ENCODE results near the gene EPS8L3.
"Not testable (repeated sequence)": the region's sequence is repeated elsewhere in the genome, so short reads cannot be mapped to it uniquely, and the experiment has no call there.

EPS8L3 gene

DNA sequence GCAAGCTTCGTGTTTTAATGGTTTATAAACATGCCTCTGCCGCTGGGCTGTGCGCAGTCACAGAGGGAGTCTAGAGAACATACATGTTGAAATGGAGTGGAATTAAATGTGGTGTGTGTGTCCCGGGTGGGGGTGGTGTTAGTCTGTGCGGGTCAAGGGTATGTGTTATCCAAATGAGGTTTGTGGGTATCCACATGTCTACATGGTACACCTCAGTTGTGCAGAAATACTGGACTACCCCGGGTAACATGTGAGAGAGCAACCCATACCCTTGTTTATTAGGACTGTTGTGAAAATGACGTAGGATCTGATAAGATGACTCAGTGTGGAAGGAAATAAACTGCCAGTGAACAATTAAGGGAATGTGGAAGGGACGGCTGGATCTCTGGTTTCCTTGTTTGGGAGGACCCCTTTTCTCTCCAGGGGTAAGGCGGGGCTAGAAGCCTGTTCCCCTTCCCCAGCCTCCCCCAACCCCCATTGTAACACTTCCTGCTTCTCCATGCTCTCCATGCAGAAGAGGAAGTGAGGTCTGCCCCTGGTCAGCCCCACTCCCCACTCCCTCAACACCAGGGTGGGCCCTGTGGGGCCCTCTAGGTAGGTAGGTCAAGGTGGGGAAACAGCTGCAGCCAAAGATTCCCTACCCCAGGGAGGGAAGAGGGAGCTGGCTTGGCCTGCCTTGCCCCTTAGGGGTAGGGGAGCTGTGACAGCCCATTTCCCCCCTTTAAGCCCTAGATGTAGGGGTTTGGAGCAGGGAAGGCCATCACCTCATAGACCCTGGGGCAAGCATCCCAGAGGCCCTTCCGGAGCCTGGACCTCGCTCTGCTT, 690 bp downstream of the EPS8L3 start:
- peak; percentile 65 for DNase-seq

DNA sequence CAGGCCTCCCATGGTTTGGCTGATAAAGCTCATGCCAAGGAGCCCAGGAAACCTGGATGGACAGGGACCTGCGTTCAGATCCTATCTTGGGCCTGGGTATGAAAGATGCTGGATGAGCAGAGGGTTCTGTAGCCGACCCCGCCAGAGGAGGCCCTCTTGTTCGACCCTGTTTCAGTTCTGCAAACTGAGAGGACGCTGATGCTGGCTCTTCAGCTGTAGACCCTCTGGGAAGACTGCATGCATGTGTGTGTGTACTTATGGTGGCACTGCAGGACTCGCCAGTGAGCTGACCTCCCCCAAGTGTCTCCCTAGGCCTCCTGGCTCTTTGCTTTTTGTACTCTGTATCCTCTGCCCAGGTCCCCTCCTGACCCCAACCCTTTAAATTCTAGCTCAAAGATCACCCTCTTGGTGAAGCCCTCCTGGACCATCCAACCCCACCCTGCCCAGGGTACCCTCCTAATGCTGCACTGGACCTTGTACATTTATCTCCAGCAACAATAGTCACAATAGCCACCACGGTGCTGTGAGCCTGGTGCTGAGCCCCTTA, 1.6 kb downstream of the EPS8L3 start:
- no peak for DNase-seq

DNA sequence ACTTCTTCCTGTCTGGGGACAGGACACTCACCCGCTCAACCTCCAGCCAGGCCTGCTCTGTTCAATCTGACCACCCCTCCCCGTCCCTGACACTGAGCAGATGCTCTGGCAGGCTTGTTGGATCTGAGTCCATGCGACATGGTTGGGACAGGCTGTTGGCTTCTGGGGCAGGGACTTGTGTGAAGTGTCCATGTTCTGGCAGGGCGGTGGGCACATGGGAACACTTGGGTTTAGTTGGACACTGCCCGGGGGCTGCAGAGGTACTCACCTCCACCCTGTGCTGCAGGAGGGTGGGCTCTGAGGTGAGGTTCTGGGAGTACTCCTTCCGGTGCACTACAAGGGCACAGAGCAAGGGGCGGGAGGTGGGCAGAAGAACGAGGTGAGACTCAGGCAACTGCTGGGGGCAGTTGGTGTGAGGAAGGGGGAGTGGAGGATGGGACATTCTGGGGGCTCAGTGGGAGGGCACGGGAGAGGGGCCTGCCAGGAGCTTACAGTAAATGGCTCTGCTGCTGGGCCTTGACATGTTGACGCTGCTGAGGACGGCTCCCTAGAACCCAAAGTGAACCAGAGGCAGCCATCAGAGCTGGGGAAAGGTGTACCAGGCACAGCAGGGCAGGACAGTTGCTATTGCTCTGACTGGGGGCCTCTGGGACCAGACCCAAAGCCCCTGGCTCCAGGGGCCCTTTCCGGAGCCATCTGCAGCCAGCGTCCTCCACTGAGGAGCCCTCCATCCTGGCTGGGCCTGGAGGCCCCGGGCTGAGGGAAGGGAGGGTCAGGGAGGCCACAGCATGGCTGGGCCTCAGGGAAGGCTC, 2.3 kb downstream of the EPS8L3 start:
- no peak for DNase-seq

DNA sequence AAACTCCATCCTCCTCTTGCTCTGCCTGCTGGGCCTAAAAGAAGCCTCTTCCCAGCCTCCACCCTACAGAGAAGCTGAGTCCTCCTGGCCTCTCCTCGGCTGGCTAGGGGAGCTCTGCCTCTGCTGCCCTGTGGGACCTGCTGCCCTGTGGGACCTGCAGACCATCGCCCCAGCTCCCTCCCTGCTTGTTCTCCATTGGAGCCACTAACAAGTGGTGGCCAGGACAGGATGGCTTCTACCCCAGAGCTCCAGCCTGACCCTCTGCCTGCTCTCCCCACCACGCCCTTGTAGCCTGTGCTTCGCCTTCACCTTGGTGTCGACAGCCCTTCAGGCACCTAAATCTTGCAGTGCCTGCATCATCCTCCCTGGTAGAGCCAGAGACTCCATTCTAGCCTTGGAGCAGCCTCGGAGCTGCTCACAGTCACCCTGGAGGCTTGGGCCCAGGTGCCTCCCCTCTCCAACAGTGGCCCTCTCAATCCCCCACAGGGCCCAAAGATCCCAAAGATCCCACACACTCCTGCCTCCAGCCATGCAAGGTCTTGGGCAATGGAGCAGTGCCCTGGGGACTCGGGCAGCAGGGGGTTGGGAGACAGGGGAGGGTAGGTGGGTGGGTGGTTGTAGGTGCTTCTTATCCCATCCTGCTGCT, 3.0 kb downstream of the EPS8L3 start:
- no peak for DNase-seq

DNA sequence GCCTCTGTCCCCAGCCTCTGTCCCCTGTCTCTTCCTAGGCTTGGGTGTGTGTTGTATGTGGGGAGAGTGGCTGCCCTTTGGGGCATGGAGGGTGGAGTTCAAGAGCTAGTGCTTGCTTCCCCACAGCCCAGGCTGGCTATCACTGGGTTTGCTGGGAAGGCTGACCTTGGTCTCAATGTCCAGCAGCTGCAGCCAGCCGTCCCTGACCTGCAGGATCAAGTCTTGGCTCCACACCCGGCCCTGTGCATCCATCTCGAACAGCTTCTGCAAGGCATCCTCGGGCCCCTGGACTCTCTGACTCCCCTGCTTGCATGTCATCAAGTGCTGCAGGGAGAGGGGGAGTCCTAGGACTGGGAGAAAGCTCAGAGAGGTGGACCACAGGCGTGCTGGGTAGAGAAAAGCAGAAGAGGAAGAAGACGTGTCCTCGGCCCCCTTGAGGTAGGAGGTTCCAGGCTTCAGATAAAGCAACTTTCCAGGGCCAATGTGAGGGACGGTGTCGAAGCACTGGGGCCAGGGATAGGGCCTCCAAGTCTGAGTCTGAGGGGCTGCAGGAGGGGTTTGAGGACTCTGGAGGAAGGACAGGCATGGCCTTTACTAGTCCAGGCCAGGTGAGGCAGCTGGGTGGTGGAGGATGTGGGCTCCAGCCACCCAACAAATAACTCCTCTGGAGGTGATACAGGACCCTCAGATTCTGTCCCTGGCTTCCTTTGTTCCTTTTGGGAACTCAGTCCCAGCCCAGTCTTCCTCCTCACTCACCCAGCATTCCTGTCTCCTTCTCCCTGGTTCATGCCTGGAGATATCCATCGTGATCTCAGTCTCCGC, 4.0 kb downstream of the EPS8L3 start:
- DNase-seq: peak; percentile 28

DNA sequence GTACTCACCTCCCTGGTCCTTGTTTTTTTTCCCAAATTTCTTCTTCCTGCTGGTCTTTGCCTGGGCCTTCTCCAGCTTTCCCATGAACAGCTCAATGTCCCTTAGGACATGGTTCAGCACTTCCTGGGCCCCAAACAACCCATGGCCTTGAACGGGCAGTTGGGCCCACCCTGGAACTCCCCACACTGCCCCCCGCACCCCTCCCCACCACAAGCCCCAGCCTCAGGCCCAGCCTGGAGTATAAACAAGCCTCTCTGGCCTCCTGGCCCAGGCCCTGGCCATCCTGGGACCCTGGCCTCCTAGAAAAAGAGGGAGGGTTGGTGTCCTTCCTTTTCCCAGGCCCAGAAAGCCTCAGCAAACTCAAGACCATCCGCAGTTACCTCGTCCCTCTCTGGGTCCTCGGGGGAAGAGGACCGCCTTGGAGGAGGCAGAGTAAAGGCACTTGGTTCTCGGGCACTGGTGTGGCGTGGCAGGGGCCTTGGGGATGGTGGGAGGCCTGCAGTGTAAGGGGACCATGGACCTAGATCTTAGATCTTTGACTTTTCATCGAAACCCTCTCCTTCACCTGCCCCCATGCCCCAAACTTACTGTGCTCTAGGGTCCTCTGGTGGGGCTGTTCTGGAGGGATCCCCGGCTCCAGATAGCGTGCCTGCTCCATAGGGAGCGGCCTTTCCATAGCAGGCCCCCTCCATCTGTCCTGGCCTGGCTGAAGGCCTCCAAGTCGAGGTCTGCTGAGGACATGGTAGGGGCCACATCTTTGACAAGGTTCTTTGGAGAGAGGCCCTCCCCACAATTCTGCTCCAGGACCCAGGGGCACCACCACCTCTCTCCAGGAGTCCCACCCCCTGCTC, 5.6 kb downstream of the EPS8L3 start:
- DNase-seq: no peak

DNA sequence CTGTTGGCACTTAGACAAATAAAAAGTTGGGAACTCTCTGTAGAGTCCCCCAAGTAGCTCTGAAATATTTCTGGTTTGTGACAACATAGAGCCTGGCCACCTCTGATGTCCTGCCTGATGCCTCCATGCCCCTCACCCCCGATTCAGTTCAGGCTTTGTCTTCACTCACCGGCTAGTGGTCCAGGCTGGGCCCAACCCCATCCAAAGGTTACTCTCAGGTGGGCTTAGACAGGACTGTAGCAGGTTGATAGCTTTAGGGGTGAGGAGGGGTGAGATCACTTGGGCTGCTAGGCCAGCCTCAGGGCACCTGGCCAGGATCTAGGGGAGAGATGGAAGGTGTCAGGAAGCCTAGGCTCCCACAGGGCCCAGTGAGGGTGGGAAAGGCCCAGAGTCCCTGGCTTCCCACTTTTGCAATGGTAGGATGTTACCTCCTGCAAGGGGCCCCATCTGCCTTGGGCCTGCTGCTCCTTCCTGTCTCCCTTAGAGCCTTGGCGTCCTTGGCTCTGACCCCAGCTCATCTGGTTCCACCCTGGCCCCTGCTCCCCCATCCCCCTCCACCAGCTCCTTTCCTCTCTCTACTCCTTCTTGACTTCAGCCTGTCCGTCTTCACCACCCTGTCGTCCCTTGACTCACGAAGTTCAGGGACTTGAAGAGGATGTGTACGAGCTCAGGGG, 6.7 kb downstream of the EPS8L3 start:
- no peak for DNase-seq

DNA sequence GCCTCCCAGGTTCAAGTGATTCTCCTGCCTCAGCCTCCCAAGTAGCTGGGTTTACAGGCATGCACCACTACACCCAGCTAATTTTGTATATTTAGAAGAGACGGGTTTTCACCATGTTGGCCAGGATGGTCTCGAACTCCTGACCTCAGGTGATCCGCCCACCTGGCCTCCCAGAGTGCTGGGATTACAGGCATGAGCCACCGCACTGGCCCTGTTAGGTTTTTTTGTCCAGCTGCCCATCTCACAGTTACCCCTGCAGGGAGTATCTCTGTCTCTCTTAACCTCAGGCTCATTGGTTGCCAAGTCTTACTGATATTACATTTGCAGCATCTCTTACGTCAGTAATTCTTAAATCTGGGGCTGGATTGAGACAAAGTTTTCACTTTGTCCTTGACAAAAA, 7.4 kb downstream of the EPS8L3 start:
- DNase-seq: not testable (repeated sequence)

DNA sequence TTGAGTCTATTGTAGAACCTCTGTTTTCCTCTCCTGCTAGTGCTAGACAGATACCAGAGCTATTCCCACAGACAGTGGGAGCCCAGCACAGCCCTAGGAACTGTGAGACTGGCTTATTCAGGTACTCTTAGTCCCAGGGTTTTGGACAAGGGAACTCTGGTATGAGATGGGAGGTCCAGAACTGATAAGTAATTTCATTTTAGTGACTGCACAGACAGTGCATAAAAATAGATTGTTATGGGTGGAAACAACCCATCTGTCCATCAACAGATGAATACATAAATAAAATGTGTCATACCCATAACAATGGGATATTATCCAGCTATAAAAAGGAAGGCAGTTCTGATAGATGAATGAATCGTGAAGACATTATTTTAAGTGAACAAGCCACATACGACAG, 9.0 kb downstream of the EPS8L3 start:
- no peak for DNase-seq

DNA sequence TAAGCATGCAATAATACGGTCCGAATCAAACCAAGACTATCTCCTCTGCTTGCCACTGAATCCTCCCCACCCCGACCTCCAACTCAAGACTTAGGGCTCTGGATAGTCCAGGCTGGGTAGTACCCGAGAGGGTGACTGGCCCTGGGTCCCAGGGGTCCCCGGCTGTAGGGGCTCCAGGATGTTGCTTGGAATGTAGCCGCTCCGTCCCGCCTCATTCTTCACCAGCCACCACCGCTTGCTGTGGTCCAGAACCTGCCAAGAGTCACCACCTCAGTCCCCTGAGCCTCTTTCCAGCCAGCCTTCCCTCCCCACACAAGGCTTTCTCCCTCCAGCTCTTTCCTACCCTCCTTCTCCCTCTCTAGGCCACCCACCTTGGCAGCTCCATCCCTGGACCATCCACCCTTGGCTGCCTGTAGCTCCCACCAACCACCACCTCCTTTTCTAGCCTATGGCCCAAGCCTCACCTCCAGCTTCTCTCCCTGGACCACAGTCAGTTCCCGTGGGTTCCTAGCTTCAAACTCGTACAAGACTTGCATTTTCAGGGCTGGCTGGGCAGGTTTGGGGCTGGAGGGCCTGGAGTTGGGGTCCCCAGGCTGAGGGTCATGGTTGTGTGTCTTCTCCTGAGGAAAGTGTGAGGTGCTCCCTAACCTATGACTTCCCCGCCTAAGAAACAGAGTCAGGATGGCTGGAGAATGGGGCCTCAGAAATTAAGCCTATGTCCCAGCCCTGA, 12.0 kb downstream of the EPS8L3 start:
- DNase-seq: no peak

DNA sequence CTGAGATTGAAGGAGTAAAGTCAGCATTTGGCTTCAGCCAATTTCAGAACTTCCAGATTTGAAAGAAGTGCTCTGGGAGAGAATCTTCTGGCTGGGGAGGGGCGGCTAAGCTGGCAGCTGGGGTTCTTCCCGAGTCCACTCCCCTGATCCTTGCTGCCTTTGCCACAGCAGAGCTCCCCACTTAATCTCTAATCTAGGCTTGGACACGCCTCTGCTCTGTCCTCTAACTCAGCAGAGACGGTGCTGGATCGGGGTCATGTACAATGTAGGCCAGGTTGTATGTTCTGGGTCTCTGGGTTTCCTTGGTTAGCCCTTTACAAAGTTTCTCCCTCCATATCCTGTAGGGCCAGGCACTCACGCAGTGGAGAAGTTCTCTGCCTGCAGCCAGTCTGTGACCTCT, 12.8 kb downstream of the EPS8L3 start:
- DNase-seq: no peak

DNA sequence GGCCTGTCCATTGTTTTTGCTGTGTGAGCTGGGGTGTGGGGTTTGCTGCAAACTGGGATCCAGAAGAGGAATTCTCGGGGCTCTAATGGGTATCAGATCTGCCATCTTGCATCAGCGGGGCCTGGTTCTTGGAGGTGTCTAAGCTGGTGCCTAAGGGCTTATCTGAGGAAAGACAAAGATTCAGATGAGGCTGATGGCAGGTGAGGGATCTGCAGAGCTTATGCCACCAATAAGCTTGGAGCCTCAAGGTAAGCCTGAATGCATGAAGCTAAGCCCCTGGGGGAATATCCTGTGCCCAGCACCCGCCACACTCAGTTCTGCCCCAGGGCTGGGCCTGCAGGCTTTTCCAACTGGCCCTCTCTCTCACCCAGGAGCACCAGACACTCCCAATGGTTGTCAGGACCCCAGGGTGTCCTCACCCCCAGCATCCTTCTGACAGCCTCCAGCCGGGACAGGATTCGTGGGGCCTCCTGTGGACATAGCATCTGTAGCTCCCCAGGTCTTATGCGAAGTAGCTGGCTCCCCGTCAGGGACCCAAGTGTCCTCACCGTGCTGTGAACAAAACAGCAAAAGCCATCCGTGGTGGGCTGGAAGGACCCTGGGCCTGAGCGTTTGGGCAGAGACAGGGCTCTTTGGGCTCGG, 13.4 kb downstream of the EPS8L3 start:
- no peak for DNase-seq

DNA sequence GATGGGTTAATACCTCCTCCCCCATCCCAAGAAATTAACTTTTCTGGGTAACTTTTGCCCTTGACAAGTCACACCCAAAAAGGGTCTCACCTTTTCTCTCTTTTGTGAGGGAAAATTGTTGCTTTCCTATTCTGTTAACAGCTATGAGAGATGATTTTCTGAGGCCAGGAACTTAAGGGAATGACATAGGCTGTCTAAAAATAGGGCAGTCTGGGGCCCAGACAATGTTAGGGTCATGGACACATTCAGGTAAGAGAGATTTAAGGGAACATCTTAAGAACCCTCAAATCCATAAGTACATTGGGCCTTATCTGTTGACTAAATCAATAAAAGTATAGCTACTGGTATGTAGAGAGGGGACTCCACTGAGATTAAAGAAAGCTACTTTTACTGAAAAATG, 14.5 kb downstream of the EPS8L3 start:
- DNase-seq: no peak

DNA sequence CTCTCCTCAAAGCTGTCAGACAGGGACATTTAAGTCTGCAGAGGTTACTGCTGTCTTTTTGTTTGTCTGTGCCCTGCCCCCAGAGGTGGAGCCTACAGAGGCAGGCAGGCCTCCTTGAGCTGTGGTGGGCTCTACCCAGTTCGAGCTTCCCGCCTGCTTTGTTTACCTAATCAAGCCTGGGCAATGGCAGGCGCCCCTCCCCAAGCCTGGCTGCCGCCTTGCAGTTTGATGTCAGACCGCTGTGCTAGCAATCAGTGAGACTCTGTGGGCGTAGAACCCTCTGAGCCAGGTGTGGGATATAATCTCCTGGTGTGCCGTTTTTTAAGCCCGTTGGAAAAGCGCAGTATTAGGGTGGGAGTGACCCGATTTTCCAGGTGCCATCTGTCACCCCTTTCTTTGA, 15.4 kb downstream of the EPS8L3 start:
- not testable (repeated sequence) for DNase-seq

DNA sequence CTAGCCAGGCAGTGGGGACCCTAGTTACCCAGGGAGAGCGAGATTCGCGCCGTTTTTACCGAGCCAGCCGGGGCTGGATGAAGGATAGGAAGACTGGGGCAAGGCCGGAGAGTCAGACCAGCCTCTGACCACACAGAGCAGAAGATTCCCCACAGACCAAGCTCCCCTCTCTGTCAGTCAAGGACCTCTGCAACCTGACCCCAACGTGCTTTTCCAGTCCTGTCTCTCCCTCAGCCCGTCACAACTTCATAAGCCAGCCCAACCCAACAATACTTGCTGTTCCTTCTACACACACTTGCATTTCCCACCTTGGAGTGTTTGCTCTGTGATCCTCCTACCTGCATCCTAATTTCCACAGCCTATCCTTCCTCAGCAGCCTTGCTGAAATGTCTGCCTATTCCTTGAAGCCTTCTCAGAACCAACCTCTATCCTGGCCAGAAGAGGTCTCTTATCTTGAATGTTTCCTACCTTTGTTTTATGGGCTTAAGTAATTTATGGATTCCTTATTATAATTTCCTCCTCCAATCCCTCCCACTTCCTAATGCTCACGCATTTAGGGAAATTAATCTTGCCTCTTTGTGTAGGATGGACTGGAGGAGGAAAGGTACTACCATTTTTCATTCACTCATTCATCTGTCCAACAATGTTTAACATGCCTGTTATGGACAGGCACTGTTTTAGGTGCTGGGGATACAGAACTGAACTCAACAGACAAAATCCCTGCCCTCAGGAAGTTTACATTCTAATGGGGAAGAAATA, 22.9 kb downstream of the EPS8L3 start, which contains the start of gene GSTM3:
Gene GSTM3 (minus strand): TSS at position 424 of the 759 bp plus-strand sequence. CDS start 751 bp downstream, outside the sequence.
- no peak for DNase-seq

DNA sequence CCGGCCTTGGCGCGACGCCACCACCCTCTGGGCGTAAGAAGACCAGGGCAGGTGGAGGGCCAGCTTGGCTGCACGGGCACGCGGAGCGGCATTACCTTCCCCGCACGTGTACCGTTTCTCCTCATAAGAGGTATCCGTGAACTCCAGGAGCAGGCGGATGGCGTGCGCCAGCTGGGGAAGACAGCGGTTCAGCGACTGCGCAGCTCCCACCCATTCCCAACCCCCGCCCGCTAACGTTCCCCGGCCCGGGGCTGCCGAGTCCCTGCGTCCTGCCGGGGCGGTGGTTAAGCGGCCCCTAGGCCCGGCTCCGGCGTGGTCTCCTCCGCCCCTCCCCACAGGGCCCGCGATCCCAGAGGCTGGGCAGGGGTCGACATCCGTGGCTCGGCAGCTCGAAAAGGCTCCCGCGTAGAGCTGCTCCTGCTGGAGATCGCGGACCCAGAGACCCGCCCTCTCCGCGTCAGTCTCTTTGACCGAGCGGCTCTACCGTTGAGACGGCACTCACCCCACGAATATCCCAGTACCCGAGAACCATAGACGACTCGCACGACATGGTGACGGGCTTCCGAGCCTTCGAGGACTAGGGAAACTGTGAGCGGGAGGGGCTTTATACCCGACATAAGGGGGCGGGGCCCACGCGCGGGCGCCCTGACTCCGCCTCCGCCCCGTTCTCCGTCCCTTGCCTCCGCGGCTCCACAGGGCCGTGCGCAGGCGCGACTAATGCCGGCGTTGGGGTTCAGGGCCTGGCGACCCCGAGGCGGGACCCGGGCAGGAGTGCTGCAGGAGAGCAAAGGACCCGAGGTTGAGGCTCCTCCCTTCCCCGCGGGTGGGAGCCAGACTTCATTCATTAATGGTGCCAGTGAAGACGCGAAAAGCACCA, 23.7 kb downstream of the EPS8L3 start:
- peak; percentile 83 for DNase-seq

DNA sequence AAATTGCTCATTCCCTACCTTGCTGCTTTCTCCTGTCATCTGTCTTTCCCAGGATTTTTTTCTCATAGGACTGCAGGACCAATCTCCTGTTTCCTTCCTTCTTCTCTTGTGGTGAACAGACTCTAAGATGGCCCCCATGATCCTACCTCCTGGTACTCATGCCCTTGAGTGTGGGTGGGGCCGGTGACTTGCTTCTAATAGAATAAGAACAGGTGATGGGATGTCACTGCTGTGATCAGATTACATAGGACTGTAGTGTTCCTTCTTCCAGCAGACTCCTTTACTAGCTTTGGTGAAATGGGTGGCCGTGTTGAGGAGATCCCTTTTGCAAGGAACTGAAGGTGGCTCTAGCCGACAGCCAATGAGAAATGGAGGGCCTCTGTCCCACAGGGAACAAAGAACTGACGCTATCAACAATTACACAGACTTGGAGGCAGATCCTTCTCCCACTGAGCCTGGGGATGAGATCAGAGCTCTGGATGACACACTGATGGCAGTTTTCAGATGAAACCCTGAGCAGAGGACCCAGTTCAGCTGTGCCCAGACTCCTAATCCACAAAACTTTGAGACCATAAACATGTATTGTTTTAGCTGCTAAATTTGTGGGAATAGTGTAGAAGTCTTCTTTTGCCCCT, 30.4 kb downstream of the EPS8L3 start:
- DNase-seq: no peak

All from hematopoietic multipotent progenitor cell treated with erythropoietin and hydrocortisone succinate and interleukin-3 and kit ligand, for 4 days (in vitro differentiated cells).